ENCODE data around the gene SSPN.
"Not testable (repeated sequence)": the region's sequence is repeated elsewhere in the genome, so short reads cannot be mapped to it uniquely, and the experiment has no call there.

The SSPN gene

DNA sequence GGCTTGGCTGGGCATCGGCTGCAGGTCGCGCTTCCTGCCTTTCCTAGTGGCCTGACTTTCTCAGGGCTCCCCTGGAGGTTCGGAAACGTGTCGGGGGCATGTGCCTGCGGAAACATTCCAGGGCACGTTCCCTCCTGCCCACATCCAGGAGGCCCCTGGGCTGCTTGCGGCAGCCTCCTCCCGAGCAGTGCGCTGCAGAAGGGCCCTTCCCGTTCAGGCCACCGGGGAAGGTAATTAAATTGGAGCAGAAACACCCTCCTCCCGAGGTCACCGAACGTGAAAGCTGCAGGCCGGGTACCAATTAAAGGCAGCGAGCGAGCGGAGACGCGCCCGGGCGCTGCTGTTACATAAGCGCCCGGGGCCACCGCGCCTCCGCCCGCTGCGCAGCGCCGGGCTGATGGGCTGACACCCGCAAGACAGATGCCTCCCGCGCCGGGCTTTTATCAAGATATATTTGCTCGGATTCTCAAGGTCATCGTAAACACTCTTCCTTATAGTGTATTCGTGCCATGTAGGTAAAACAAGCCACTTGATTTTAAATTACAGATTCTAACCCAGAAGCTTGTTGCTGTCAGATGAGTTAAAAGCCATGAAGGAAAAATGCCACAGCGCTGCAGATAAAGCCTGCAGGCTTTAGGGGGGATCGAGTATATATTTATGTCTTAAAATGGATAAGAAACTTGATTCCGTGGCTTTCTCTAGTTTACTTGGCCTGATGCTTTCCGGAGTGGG, 31.4 kb downstream of the SSPN start:
- peak in 41 of 56 donors; percentile 20 to 76 (median 56) for DNase-seq

DNA sequence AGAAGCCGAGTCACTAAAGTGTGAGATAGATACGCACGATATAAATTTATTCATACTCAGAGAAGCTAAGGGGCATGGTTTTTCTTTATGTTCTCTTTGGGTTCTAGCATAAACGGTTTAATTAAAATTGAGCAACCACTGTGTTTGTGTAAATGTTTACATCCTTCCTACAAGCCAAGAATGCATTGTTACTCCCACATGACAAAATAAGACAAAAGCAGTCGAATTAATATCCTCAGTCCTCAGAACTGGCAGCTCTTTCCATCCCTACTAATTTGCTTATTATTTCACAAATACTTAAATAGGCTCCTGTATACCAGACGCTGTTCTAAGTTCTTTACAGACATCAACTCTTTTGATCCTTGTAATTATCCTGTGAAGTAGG, 32.0 kb downstream of the SSPN start:
- no peak for DNase-seq

DNA sequence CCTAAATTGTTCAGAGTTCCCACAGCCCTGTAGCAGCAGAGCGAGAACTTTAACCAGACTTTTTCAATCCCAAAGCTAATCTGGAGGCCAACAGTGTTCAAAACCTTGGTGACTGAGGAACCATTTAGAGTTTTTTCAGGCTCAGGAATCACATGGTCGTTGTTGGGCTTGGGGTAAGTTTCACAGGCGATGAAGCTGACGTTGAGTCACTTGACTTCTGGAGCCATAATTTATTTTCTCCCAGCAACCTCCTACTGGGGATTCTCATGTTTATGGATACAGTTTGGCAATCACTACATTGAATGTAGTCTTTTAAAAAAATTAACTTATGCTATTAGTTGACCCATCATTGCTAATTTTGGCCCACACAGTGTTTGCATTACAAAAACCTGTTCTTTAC, 34.5 kb downstream of the SSPN start:
- DNase-seq, result no peak

DNA sequence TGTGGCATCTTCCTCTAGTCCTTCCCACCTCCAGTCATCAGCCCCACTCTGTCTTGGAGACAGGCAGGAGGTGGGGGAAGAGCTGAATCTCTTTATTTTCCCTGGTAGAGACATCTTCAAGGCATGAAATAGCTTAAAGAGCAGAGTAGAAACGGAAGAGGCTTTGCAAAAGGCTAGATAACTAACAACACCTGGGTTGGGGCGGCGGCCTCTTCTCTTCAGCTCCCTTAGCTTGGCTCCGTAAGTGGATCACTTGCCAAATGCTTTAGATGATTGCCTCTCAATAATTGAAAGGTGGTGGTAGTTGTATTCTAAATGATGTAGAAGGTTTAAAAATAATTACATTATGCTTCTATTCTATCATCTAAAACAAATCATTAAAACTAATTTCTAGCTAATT, 36.1 kb downstream of the SSPN start:
- DNase-seq, result no peak

DNA sequence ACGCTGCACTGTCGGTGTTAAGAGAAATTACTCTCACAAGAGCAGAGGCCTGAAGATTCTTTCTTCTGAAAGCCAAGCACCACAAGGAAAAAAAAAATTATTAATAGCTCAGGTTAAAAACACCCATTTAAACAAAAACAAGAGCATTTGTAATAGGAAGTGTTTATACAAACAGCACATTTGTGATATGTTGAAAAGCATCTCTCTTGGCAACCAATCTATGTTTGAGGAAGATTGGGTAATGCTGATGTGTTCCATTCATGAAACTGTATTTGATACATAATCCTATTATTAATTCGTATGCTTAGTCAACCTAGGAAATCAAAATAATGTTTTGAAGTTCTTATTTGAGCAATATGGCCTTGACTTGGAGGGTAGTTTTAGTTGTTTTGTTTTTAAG, 36.5 kb downstream of the SSPN start:
- DNase-seq, result no peak

DNA sequence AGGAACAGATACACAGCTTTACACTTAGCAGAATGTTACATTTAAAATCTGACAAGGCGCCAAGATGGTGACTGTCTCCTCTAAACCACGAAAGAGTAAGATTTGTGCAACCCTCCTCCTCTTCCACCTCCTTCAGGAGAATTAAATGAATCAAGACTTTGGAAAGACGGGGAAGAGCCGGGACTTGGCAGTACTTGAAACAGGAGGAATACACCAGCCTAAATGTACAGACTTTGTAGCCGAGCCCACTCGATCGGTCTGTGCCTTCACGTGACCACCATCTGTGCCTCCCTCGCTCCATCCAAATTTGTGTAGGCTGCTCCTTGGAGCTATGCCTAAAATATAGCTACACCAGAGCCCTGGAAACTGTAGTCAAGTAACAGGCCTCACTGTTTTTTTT, 38.3 kb downstream of the SSPN start:
- peak in 30 of 56 donors; percentile 10 to 86 (median 36) for DNase-seq

DNA sequence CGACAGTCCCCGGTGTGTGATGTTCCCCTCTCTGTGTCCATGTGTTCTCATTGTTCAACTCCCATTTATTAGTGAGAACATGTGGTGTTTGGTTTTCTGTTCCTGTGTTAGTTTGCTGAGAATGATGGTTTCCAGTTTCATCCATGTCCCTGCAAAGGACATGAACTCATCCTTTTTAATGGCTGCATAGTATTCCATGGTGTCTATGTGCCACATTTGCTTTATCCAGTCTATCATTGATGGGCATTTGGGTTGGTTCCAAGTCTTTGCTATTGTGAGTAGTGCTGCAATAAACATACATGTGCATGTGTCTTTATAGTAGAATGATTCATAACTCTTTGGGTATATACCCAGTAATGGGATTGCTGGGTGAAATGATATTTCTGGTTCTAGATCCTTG, 40.1 kb downstream of the SSPN start:
- not testable (repeated sequence) for DNase-seq

DNA sequence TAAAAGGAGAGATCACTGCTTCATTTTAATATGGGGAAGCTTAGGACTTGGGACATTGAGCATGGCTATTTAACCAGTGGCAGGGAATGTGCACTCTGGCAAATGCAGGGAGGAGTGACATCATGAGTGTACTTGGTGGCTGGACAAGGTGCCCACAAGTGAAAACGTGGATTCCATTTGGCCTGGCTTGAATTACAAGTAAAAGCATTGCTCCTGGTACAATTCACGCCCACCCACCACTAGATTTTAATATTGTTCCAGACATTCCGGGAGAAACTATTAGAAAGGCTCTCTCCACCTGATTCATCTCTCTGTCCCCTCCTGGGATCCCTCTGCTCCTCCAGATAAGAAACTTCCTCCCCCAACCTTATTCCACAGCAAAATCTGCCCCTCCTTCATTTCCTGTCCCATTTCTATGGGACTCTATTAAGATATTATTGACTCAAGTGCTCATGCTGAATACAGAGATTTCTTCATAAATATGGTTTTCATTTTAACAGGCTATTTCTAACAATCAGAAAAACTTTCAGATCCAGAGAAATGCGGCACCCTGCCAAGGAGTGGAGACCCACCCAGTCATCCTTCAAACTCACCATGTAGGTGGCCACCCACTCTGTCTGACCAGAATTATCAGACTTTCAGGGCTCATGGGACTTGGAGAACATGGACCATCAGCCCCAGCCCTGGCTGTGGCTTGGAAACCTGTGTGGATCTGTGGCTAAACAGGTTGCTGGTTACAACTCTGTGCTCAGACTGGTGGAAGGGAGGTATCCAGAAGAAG, 43.2 kb downstream of the SSPN start:
- no peak for DNase-seq

DNA sequence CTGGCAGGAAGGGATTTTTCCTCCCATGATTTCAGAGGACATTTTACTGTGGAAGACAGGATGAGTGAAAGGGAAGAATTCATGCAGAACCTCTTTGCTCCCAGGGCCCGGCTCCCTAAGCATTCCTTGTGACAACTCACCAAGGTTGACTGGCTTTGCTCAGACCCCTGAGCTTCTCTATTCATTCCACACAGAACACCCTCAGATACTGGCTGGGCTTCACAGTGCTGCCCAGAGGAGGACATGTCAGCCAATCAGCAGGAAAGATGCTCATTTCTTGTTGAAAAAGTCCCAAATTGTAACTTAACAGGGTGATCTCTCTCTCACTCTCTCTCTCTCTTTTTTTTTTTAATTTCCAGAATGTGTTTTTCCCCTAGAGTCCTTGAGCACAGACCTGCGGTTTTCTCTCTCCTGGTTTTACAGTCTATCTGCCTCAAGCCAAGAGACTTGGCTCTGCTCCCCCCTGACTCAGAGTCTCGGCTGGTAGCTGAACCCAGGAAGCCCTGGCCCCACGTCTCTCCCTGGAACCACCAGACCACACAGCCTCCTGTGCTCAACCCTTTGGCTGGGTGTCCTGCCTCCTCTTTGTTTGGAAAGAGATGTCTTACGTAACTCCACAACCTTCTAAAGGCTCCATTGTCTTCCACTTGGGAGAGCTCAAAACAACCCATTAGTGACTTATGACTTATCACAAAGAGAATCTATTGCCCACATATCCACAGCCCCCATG, 43.9 kb downstream of the SSPN start:
- DNase-seq, result peak in 42 of 56 donors; percentile 12 to 81 (median 48)

DNA sequence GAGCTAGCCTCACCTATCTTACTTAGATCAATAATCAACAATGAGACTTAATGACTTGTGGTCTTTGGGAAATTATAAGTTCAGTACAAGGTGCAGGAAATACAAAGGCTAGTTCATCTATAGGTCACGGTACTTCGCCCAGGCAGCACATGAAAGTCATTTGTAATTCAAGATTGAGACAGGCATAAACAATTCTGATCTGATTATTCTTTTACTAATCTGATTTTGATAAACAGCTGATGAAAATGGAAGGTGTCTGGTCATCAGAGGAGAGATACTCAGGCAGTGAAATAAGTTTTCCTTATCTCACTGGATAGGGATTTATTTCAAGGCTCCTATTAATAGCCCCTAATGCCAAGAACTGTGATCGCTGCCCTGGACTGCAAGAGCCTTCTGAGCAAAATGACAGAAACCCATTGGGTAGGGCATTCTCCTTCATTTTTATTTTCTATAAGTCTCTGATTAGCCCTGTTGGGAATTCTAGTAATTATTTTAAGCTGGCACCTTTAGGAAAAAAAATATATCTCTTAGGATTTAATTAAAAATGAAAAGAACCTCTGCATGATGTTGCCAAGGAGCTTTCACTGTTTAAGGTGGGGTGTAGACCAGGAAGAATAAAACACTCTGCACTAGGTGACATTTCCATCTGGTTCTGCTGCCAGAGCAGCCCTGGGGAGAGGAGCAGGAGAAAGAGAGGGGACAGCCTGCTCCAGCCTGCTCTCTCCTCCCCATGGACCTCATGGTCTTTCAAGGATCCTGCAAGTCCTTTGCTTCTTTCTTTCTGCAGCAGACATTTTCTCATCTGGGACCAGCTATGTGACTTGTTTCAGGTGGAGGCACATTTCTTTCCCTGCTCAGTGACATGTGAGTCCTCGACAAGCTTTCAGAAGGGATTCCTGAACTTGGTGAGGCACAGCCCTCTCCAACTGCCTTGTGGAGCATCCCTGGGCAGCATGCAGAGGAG, 44.8 kb downstream of the SSPN start:
- DNase-seq, result no peak

DNA sequence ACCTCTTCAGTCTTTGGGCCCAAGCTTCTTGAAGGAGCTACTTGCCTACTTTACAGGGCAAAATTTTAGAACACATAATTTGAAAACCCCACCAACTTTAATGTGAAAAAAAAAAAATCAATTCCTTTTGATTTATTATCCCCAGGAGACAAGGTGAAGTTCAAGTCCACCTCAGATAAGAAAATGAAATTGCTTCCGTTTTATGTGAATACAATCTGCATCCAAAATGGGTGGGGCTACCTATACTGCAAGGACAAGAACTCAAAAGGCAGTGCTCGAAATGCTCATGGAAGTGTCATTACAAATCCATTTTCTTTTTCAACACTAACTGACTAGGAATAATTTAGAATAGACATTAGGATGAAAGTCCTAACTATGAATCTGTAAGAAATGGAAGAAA, 45.7 kb downstream of the SSPN start:
- DNase-seq, result no peak

DNA sequence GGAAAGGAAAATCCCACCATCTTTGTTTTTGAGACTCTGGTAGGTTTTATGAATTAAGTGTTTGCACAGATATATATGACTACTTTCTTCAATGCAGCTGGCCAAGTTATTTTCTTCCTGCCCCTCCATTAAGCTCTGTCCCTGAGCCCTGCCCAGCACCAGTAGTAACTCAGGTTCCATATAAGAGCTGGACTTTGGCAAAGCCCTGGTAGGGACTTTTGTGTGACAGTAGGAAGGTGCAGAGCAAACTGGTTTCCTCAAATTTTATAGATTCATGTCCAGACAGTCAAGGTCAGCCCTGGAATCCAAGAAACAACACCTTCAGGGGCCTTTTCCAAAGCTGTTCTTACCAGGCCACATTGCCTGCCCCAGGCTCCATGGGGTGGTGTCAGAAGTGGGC, 47.3 kb downstream of the SSPN start:
- no peak for DNase-seq

DNA sequence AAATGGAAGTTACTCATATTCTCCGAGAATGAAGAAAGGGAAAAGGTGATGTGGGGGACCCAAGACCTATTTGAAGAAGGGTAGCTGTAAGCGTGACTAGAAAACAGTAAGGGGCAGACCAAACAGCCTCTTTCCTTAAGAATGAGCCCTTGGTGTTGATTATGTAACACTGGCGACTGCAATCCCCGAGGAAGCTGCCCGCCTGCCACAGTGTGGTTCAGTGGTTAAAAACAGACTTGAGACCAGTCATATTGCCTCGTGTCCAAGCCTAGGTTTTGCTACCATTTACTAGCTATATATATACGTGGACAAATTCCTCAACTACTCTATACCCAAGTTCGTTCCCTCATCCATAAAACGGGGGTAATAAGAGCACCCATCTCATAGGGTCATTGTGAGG, 49.1 kb downstream of the SSPN start:
- no peak for DNase-seq

DNA sequence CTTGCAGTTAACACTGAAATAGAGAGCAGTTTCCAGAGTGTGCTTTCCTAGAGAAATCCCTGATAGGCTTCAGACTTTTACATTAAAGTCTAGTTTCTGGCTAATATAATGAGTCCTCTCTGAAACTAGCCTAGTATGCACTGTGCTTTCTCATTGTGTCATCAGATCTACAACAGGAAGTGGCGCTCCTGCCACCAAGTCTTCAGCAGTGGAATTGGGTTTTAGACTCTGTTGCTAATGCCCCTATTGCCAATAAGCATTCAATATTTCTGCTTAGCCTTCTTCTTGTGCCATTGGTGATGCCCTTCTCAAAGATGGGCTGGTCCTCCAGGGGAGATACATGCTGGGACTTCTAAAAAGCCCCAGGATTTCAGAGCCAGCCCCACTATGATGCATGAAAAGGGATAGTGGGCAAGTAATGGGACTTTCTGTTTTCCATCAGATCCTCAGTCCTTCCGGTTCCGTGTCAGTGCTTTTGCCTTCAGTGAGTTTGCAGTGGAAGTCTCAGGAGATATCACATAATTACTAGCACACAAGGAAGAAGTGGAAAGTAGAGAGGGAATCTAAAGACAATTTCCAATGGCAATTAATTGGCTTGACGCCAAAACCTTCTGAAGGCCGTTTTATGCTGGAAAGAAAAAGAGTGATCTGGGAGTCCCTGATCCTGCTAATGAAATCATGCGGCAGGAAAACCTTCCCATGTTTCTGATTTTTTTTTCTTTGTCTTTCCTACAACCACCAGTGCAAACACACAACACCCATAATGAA, 50.0 kb downstream of the SSPN start:
- DNase-seq, result peak in 1 of 56 donors; percentile 13

DNA sequence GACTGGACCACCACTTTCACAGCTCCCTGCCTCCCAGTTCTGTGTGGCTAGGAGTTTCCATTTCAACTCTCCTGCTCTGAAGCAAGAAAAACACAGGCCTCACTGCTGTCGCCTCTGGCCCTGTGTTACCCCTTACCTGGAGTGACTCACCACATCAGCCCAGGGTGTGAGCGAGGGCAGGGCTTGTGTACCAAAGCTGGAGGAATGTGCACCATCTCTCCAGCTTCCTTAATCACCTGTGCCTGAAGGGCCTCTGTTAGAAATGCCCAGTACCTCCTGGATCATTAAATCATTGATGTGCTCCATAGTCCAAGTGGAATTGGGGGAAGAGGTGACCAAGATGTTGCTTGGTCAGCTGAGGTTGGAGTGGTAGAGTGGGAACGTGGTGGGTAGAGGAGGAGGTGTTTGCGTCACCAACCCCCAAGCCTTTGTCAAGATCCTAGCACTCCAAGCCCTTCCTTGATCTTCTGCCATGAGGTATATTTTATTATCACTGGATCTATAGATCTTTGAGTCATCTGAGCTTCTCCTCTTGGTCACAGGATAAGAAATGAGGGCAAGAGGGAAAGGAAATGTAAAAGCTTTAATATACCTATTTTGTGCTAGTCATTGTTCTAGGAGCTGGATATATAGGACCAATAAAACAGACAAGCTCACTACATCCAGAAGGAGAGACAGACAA, 51.3 kb downstream of the SSPN start:
- no peak for DNase-seq

DNA sequence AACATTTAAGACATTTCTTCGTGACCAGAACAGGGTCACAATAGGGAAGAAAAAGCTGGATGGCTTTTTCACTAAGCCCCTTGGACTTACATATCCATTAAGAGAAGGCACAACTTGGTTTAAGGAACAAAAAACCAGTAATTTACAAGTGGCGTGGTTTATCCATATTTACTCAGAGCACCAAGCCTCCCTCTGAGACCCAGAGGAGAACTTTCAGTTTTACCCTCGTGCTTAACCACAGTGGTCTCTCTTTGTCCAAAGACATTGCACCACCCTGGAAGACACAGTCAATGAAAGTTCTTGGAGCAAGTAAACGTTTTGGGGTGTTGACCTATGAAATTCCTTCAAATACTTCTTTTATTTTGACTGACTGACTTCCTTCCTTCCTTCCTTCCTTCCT, 52.5 kb downstream of the SSPN start:
- no peak for DNase-seq

DNA sequence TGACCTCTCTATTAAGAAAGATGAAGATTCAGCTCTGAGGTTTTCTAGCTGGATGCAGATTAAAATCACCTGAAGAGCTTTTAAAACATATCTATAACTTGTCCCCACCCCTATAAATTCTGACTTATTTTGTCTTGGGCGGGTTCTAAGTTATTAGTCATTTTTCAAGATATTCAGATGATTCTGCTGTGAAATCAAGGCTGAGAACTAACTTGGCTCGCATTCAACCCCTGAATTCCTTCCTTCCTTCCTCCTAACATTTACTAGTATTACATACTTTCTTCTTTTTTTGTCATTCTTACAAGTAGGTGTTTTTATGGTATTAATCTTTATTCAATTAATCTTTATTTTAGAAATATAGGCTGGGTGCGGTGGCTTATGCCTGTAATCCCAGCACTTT, 55.4 kb downstream of the SSPN start:
- no peak for DNase-seq

DNA sequence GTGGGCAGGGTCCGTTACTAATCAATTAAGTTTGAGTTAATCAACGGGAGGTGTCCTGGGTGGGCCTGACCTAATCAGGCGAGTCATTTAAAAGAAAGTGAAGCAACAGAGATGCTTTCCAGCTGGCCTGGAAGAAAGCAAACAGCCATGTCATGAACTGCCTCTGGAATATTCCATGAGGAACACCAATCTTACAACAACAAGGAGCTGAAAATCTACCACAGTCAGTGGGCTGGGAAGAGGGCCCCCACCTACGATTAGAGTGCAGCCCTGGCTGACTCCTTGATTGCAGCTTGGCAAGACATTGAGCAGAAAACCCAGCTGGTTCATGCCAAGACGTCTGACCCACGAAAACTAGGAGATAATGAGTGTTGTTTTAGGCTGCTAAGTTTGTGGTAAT, 56.2 kb downstream of the SSPN start:
- DNase-seq, result no peak

DNA sequence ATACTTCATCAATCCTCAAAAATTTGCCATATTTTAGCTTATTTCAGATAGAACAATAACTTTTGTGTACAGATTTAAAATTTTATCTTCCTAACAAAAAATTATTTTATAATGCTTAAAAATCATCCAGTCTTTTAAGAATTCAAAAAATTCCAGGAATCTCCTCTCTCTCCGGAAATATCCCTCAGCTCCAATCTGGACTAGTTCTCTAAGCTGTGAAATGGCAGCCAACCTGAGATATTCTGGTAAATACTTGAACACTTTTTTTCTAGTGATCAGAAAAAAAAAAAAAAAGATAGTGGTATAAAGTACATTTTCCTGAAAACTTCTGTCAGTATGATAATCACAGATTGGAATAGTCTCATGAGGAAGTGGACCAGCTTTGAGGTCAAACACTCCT, 57.6 kb downstream of the SSPN start:
- no peak for DNase-seq

All from amygdala (tissue), 56 donors.